ENCODE measurements around the gene ZNF576.

DNA sequence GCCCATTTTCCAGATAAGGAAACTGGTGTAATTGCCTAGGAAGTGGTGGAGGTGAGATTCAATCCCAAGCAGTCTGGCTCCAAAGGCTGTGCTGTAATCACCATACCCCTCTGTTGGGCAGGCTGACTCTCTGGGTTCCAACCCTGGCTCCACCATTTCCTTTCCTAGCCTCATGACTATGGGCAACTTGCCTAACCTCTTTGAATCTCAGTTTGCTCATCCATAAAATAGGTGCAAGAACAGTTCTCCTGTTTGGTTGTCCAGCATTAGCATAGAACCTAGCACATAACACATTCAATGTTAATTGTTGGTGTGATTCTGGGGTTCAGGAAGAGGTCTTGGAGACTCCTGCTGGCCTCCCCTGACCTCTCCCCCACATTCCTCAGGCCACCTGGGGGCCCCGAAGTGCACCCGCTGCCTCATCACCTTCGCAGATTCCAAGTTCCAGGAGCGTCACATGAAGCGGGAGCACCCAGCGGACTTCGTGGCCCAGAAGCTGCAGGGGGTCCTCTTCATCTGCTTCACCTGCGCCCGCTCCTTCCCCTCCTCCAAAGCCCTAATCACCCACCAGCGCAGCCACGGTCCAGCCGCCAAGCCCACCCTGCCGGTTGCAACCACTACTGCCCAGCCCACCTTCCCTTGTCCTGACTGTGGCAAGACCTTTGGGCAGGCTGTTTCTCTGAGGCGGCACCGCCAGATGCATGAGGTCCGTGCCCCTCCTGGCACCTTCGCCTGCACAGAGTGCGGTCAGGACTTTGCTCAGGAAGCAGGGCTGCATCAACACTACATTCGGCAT, 2.2 kb downstream of the ZNF576 start:
- TF ChIP-seq, protein P1, sequence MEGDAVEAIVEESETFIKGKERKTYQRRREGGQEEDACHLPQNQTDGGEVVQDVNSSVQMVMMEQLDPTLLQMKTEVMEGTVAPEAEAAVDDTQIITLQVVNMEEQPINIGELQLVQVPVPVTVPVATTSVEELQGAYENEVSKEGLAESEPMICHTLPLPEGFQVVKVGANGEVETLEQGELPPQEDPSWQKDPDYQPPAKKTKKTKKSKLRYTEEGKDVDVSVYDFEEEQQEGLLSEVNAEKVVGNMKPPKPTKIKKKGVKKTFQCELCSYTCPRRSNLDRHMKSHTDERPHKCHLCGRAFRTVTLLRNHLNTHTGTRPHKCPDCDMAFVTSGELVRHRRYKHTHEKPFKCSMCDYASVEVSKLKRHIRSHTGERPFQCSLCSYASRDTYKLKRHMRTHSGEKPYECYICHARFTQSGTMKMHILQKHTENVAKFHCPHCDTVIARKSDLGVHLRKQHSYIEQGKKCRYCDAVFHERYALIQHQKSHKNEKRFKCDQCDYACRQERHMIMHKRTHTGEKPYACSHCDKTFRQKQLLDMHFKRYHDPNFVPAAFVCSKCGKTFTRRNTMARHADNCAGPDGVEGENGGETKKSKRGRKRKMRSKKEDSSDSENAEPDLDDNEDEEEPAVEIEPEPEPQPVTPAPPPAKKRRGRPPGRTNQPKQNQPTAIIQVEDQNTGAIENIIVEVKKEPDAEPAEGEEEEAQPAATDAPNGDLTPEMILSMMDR (conservative IDR thresholded peaks at IDR 0.05; ENCODE audit: low read depth in 2 of 2), result no peak
- TF ChIP-seq EZH2 (IDR thresholded peaks at IDR 0.05; ENCODE audit: low read depth, unreplicated experiment) (no peak), EZH2phosphoT487 (IDR thresholded peaks at IDR 0.05; ENCODE audit: unreplicated experiment) (no peak)

All from GM23338 (cell line).